ENCODE results near the gene GLRA2.

GLRA2 gene
- total RNA-seq: 0 reads per million in 4 donors

GRCh38 chrX:14529290-14529989, at the start of gene GLRA2:
TSS of gene GLRA2 (plus strand) at chrX:14529536. CDS start at chrX:14530058, 522 bp downstream.
- DNase-seq: no peak

GRCh38 chrX:14489437-14489836, 39.9 kb upstream of the GLRA2 start:
- DNase-seq: no peak

- peak in 1 of 5 donors; percentile 0 for DNase-seq
Measured at GRCh38 chrX:14491689-14492088, 37.6 kb upstream of the GLRA2 start.

GRCh38 chrX:14496674-14497073, 32.7 kb upstream of the GLRA2 start:
- DNase-seq: no peak

- peak in 1 of 5 donors; percentile 37 for DNase-seq
Measured at GRCh38 chrX:14497184-14497666, 32.1 kb upstream of the GLRA2 start.

- DNase-seq: no peak
Measured at GRCh38 chrX:14501327-14501726, 28.0 kb upstream of the GLRA2 start.

- DNase-seq: no peak
Measured at GRCh38 chrX:14504960-14505538, 24.3 kb upstream of the GLRA2 start.

GRCh38 chrX:14505648-14506047, 23.7 kb upstream of the GLRA2 start:
- no peak for DNase-seq

GRCh38 chrX:14506866-14507265, 22.5 kb upstream of the GLRA2 start:
- DNase-seq: no peak

- no peak for DNase-seq
Measured at GRCh38 chrX:14508025-14508690, 21.2 kb upstream of the GLRA2 start.

GRCh38 chrX:14509325-14510057, 19.8 kb upstream of the GLRA2 start:
- DNase-seq: no peak

- DNase-seq: peak in 4 of 5 donors; percentile 2 to 34 (median 17)
Measured at GRCh38 chrX:14528629-14529289, 577 bp upstream of the GLRA2 start.

- no peak for DNase-seq
Measured at GRCh38 chrX:14533867-14534266, 4.5 kb downstream of the GLRA2 start.

GRCh38 chrX:14546190-14546589, 16.9 kb downstream of the GLRA2 start:
- no peak for DNase-seq

- no peak for DNase-seq
Measured at GRCh38 chrX:14554131-14554715, 24.9 kb downstream of the GLRA2 start.

GRCh38 chrX:14564058-14564457, 34.7 kb downstream of the GLRA2 start:
- no peak for DNase-seq

GRCh38 chrX:14573161-14573560, 43.8 kb downstream of the GLRA2 start:
- no peak for DNase-seq

- DNase-seq: no peak
Measured at GRCh38 chrX:14581081-14581480, 51.7 kb downstream of the GLRA2 start.

- no peak for DNase-seq
Measured at GRCh38 chrX:14584548-14584947, 55.2 kb downstream of the GLRA2 start.

- DNase-seq: no peak
Measured at GRCh38 chrX:14590216-14590615, 60.9 kb downstream of the GLRA2 start.

- no peak for DNase-seq
Measured at GRCh38 chrX:14590693-14591424, 61.5 kb downstream of the GLRA2 start.

Data from T-helper 1 cell (primary cell).